Stimulated activated naive CD8-positive, alpha-beta T cell treated with anti-CD3 and anti-CD28 coated beads, Interleukin-15, Interleukin-2, amounts not matched to agents 100 ng/mL and 50 ng/mL, for 24 hours (primary cell): ENCODE data around the gene NANOS1.
A peak's percentile ranks its signal among the peaks of the same experiment; 100 is the strongest.

Experiments
- H3K27ac Mint-ChIP-seq: one replicate; pipeline ENCODE4 v1.8.0; 2021; ENCODE audit warnings: mild to moderate bottlenecking, mixed read lengths
- H3K27me3 Mint-ChIP-seq: one replicate; pipeline ENCODE4 v1.8.0; 2021; ENCODE audit warnings: mixed read lengths
- H3K36me3 Mint-ChIP-seq: one replicate; pipeline ENCODE4 v1.8.0; 2021; ENCODE audit warnings: low read depth, mixed read lengths
- H3K4me1 Mint-ChIP-seq: one replicate; pipeline ENCODE4 v1.8.0; 2021; ENCODE audit warnings: low read depth, mixed read lengths
- H3K4me3 Mint-ChIP-seq: one replicate; pipeline ENCODE4 v1.8.0; 2021; ENCODE audit warnings: mild to moderate bottlenecking, mixed read lengths
- H3K9me3 Mint-ChIP-seq: one replicate; pipeline ENCODE4 v1.8.0; 2021; ENCODE audit warnings: mixed read lengths

The NANOS1 gene

GRCh38 chr10:119028900-119029612 is 458 bp upstream of the NANOS1 start:
- Mint-ChIP-seq H3K4me3 (peak overlapping the region; percentile 53), H3K36me3 (peaks cover 13% of the 10 kb centered on the region), H3K27me3 (peaks cover 6% of the 10 kb centered on the region), H3K27ac (no peak overlapping the region), H3K9me3 (no peaks in the 10 kb centered on the region), H3K4me1 (peaks cover 18% of the 10 kb centered on the region)

DNA sequence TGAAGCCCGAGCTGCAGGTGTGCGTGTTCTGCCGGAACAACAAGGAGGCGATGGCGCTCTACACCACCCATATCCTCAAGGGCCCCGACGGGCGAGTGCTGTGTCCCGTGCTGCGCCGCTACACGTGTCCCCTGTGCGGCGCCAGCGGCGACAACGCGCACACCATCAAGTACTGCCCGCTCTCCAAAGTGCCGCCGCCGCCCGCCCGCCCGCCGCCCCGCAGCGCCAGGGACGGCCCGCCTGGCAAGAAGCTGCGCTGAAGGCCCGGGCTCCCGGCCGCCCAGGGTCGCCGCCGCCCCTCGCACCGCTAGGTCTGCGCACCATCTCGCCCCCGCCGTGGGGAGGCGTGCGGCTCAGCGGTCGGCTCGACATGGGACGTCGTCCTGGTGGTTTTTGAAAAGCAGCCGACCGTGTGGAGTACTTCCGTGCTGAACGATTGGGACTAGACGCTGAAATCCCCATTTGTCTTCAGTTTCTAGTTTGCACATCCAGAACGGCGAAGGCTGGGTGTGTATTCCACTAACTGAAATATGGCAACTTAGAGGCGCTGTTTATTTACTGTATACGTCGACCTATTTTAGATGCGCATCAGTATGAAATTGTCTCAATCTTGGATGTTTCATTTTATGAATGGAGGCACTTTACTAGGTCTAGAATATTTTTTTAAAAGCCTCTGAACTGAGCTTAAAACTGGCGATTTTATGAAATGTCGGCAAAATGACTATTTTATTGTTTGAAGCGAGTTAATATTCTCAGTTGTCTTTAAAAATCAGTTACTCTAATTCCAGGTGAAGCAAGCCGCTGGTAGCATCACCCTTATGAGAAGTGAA is 1.1 kb downstream of the NANOS1 start:
- Mint-ChIP-seq H3K4me3 (peak overlapping the region; percentile 59), H3K4me1 (peaks cover 18% of the 10 kb centered on the region), H3K36me3 (peaks cover 22% of the 10 kb centered on the region), H3K27me3 (peaks cover 6% of the 10 kb centered on the region), H3K27ac (no peak overlapping the region), H3K9me3 (no peaks in the 10 kb centered on the region)

DNA sequence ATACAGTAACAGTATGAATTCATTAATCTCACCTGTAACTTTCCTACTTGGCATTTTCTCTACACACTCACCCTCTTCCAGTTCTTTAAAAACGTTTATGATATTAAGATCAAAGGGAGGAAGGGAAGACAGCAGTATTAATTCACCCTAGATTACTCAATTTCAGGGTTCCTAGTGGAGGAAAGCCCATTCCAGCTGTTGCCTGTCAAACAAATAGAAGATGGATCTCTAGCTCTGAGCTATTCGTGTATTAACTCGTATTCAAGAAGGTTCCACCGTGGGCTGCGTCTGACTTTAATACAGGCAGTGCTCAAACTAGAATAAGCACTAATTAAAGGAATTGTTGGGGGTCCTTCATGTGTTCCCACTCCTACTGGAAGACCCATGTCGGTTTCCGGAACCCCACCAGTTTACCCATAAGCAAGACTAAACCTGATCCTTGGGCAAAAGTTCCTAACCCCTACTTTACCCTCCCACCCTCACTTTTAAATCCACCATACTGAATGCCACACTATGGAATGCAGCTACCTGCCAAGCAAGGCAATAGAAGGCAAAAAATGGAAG is 2.1 kb downstream of the NANOS1 start:
- Mint-ChIP-seq H3K27ac (no peak overlapping the region), H3K9me3 (no peaks in the 10 kb centered on the region), H3K27me3 (peaks cover 6% of the 10 kb centered on the region), H3K4me3 (peak overlapping the region; percentile 44), H3K36me3 (peaks cover 31% of the 10 kb centered on the region), H3K4me1 (peaks cover 18% of the 10 kb centered on the region)

- H3K9me3 Mint-ChIP-seq: no peaks in the 10 kb centered on the region
- no peak overlapping the region for H3K4me3 Mint-ChIP-seq
- no peaks in the 10 kb centered on the region for H3K27me3 Mint-ChIP-seq
- no peaks in the 10 kb centered on the region for H3K4me1 Mint-ChIP-seq
- no peak overlapping the region for H3K27ac Mint-ChIP-seq
- peaks cover 87% of the 10 kb centered on the region for H3K36me3 Mint-ChIP-seq
These were observed 9.6 kb downstream of the NANOS1 start for GRCh38 chr10:119039161-119039560.

DNA sequence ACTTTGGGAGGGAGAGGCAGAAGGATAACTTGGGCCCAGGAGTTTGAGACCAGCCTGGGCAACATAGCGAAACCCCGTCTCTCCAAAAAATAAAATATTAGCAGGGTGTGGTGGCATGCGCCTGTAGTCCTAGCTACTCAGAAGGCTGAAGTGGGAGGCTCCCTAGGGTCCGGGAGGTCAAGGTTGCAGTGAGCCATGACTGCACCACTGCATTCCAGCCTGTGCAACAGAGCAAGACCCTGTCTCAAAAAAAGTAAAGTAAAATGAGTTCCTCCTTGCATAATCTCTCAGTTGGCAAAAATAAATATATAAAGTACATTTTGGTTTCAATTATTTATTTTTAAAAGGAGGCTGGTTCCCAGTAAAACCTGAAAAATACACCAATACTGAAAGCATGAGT is 11.8 kb downstream of the NANOS1 start:
- peaks cover 90% of the 10 kb centered on the region for H3K36me3 Mint-ChIP-seq

DNA sequence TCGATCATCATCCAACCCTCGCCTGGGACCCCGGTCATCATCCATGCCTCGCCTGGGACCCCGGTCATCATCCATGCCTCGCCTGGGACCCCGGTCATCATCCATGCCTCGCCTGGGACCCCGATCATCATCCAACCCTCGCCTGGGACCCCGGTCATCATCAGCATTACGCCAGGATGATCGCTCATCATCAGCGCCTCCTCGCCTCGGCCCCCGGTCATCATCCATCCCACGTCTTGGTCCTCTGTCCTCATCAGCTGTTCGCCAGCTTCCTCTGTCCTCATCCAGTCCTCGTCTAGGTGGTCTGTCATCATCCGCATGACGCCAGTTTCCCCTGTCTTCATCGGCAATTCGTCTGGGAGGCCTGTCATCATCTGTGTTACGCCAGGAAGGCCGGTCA is 12.7 kb downstream of the NANOS1 start:
- H3K9me3 Mint-ChIP-seq: no peaks in the 10 kb centered on the region
- peaks cover 89% of the 10 kb centered on the region for H3K36me3 Mint-ChIP-seq
- peak overlapping the region; percentile 60 for H3K27ac Mint-ChIP-seq
- no peaks in the 10 kb centered on the region for H3K4me1 Mint-ChIP-seq
- no peak overlapping the region for H3K4me3 Mint-ChIP-seq
- H3K27me3 Mint-ChIP-seq: no peaks in the 10 kb centered on the region

More for the DNA sequence above, 11.8 kb downstream of the NANOS1 start:
- H3K9me3 Mint-ChIP-seq: no peaks in the 10 kb centered on the region
- no peaks in the 10 kb centered on the region for H3K4me1 Mint-ChIP-seq
- no peak overlapping the region for H3K27ac Mint-ChIP-seq
- H3K4me3 Mint-ChIP-seq: no peak overlapping the region
- H3K27me3 Mint-ChIP-seq: no peaks in the 10 kb centered on the region

DNA sequence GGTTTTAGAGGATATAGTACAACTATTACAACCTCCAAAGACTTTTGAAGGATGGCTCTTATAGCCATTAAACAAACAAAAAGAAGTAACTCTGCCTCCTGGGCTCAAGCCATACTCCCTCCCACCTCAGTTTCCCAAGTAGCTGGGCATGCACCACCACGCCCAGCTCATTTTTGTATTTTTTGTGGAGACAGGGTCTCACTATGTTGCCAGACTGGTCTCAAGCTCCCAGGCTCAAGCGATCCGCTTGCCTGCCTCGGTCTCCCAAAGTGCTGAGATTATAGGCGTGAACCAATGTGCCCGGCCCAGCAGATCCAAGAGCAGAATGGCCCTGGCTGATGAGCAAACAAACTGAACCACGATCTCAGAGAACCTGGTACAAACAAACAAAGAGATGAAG is 16.0 kb downstream of the NANOS1 start:
- H3K36me3 Mint-ChIP-seq: peaks cover 92% of the 10 kb centered on the region
- H3K4me3 Mint-ChIP-seq: no peak overlapping the region
- peaks cover 4% of the 10 kb centered on the region for H3K4me1 Mint-ChIP-seq
- H3K27ac Mint-ChIP-seq: no peak overlapping the region
- H3K27me3 Mint-ChIP-seq: no peaks in the 10 kb centered on the region
- no peaks in the 10 kb centered on the region for H3K9me3 Mint-ChIP-seq

DNA sequence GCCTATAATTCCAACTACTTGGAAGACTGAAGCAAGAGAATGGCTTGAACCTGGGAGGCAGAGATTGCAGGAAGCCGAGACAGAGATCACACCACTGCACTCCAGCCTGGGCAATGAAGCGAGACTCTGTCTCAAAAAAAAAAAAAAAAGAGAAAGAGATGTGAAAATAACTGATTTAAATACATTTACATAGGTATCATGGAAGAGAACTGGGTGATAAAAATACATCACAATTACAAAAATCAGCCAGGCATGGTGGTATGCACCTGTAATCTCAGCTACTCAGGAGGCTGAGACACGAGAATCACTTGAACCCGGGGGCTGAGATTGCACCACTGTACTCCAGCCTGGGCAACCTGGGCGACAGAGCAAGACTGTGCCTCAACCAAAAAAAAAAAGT is 19.8 kb downstream of the NANOS1 start:
- H3K36me3 Mint-ChIP-seq: peaks cover 91% of the 10 kb centered on the region
- H3K4me1 Mint-ChIP-seq: peaks cover 4% of the 10 kb centered on the region
- H3K27ac Mint-ChIP-seq: no peak overlapping the region
- H3K27me3 Mint-ChIP-seq: no peaks in the 10 kb centered on the region
- H3K4me3 Mint-ChIP-seq: no peak overlapping the region
- H3K9me3 Mint-ChIP-seq: no peaks in the 10 kb centered on the region

DNA sequence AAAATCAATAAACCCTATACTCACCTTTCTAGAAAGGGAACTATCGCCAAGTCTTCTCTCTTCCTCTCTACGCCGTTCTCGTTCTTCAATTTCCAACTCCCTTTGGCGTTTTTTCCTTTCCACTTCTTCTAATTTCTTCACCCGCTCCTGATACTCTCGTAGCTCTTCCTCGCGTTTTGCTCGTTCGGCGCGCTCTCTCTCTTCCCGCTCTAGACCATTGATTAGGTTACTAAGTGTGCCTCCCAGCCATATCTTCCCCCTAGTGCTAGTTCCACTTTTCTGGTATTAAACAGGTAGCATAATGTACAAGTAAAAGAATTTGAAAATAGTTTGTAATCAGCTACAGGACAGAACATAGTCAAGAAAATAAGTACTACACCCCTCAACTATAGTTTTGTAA is 20.3 kb downstream of the NANOS1 start:
- peaks cover 94% of the 10 kb centered on the region for H3K36me3 Mint-ChIP-seq
- H3K4me1 Mint-ChIP-seq: peaks cover 4% of the 10 kb centered on the region
- H3K9me3 Mint-ChIP-seq: no peaks in the 10 kb centered on the region
- no peaks in the 10 kb centered on the region for H3K27me3 Mint-ChIP-seq
- no peak overlapping the region for H3K4me3 Mint-ChIP-seq
- H3K27ac Mint-ChIP-seq: no peak overlapping the region

DNA sequence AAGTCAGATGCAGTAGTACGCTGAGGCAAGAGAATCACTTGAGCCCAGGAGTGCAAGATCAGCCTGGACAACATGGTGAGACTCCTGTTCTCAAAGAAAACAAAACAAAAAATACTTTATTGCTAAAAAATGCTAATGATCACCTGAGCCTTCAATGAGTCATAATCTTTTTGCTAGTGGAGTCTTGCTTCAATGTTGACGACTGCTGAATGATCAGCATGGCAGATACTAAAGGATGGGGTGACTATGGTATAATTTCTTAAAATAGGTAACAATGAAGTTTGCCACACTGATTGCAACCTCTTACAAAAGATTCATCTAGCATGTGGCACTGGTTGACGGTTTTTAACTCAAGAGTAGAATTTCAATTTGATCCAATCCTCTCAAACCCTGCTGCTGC is 22.3 kb downstream of the NANOS1 start:
- Mint-ChIP-seq H3K4me1 (peaks cover 4% of the 10 kb centered on the region), H3K36me3 (peaks cover 95% of the 10 kb centered on the region), H3K27me3 (no peaks in the 10 kb centered on the region), H3K4me3 (no peak overlapping the region), H3K9me3 (no peaks in the 10 kb centered on the region), H3K27ac (no peak overlapping the region)

- Mint-ChIP-seq H3K4me3 (no peak overlapping the region), H3K9me3 (no peaks in the 10 kb centered on the region), H3K27me3 (no peaks in the 10 kb centered on the region), H3K27ac (no peak overlapping the region), H3K36me3 (peaks cover 95% of the 10 kb centered on the region), H3K4me1 (no peaks in the 10 kb centered on the region)
These were observed 26.0 kb downstream of the NANOS1 start for GRCh38 chr10:119055472-119055871.

DNA sequence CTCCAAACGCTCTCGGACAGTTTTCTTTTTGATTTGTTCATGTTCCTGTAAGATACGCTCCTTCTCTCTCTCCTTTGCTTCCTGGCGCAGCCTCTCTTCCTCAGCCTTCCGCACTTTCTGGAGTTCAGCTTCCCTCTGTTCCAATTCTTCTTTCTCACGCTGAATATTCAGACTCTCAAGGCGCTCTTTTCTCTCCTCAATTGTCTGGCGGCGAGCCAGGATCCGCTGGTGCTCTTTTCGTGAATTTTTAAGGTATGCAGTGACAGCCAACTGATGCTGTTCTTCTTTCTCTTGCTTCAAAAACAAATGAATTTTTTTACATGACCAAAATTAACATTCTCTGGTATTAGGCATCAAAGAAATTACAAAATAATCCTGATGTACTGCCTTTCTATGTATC is 28.5 kb downstream of the NANOS1 start:
- Mint-ChIP-seq H3K27ac (no peak overlapping the region), H3K36me3 (peaks cover 93% of the 10 kb centered on the region), H3K27me3 (no peaks in the 10 kb centered on the region), H3K4me3 (no peak overlapping the region), H3K9me3 (no peaks in the 10 kb centered on the region), H3K4me1 (peaks cover 11% of the 10 kb centered on the region)

GRCh38 chr10:119059557-119059956 is 30.0 kb downstream of the NANOS1 start:
- peaks cover 16% of the 10 kb centered on the region for H3K4me1 Mint-ChIP-seq
- H3K36me3 Mint-ChIP-seq: peaks cover 96% of the 10 kb centered on the region
- H3K27ac Mint-ChIP-seq: no peak overlapping the region
- H3K4me3 Mint-ChIP-seq: no peak overlapping the region
- no peaks in the 10 kb centered on the region for H3K9me3 Mint-ChIP-seq
- H3K27me3 Mint-ChIP-seq: no peaks in the 10 kb centered on the region

DNA sequence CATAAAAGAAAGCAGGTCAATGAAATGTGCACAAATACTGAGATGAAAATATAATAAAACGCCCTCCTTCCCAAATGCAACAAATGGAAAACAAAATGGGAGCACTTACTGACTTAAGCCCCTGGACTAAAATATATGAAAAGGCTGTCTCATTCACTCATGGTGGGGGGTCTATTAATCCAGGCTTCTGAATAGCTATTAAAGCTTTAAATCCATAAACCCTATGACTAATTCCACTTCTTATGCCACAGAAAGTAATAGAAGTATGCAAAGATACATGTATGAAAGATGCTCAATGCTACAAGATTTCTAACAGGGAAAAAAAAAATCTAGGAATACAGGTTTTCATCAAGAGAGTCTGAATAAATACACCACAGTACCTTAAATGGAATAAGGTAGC is 30.6 kb downstream of the NANOS1 start:
- Mint-ChIP-seq H3K36me3 (peaks cover 96% of the 10 kb centered on the region), H3K9me3 (no peaks in the 10 kb centered on the region), H3K27ac (no peak overlapping the region), H3K4me1 (peaks cover 16% of the 10 kb centered on the region), H3K4me3 (no peak overlapping the region), H3K27me3 (no peaks in the 10 kb centered on the region)

DNA sequence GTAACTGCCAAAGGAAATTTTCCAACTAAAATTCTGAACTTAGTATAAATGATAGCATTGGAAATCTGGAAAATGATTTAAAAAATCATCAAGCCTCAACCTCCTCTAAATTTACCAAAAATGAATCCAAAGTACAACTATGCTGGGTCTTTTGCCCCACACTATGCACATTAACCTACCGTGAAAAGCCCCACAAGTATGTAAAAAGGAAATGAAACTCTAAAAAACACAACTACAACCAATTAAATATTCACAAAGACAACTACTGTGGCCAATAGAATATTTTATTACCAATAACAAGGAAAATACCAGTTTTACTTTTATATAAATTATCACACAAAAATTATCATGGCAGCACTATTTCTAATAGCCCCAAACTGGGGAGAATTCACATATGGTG is 31.8 kb downstream of the NANOS1 start:
- H3K9me3 Mint-ChIP-seq: no peaks in the 10 kb centered on the region
- H3K27me3 Mint-ChIP-seq: no peaks in the 10 kb centered on the region
- H3K36me3 Mint-ChIP-seq: peaks cover 96% of the 10 kb centered on the region
- H3K27ac Mint-ChIP-seq: peak overlapping the region; percentile 39
- H3K4me1 Mint-ChIP-seq: peaks cover 16% of the 10 kb centered on the region
- no peak overlapping the region for H3K4me3 Mint-ChIP-seq
